Chondrocyte (in vitro differentiated cells): ENCODE data around the gene SMARCAL1. TPM values are rescaled to one million over a fixed set of nuclear protein-coding genes. Genes with fewer than 3 reads are reported as not detected.

Experiments
- DNase-seq: peaks from one replicate; pipeline ENCODE4 v3.0.0; 2021; ENCODE audit warnings: mixed read lengths, low spot score
- H3K27ac Mint-ChIP-seq: one replicate; pipeline ENCODE4 v1.8.0; 2021; ENCODE audit warnings: mild to moderate bottlenecking, moderate library complexity, mixed read lengths; ENCODE audit not compliant: unreplicated experiment
- H3K27me3 Mint-ChIP-seq: 2 replicates; pipeline ENCODE4 v1.8.0; 2021; ENCODE audit warnings: low read depth, mixed read lengths
- H3K36me3 Mint-ChIP-seq: 2 replicates; pipeline ENCODE4 v1.8.0; 2021; ENCODE audit warnings: low read depth, mixed read lengths
- H3K4me1 Mint-ChIP-seq: 2 replicates; pipeline ENCODE4 v1.8.0; 2021; ENCODE audit warnings: low read depth, mild to moderate bottlenecking, mixed read lengths
- H3K4me3 Mint-ChIP-seq: one replicate; pipeline ENCODE4 v1.8.0; 2021; ENCODE audit warnings: mild to moderate bottlenecking, moderate library complexity, mixed read lengths; ENCODE audit not compliant: unreplicated experiment
- H3K9me3 Mint-ChIP-seq: 2 replicates; pipeline ENCODE4 v1.8.0; 2021; ENCODE audit warnings: low read depth, mixed read lengths
- total RNA-seq: library from RNA; stranded (reverse); gene quantifications from 3 replicates; pipeline ENCODE4 v1.2.1, GENCODE V29; 2021
- TF ChIP-seq, protein P1 (sequence below): fragments of 200-600 bp; sonication (generic); IDR thresholded peaks from 2 replicates; pipeline ENCODE4 v1.5.0; 2021; ENCODE audit warnings: antibody characterized with exemption, mild to moderate bottlenecking, moderate library complexity

The SMARCAL1 gene
- total RNA-seq, 1 donor from 2014 or later, result 26.3 TPM

- Mint-ChIP-seq H3K27ac (no peak overlapping the region), H3K9me3 (peaks cover 5% of the 10 kb centered on the region), H3K4me3 (no peak overlapping the region), H3K36me3 (peaks cover 44% of the 10 kb centered on the region), H3K4me1 (peaks cover 22% of the 10 kb centered on the region), H3K27me3 (no peaks in the 10 kb centered on the region)
- no peak for DNase-seq
- TF ChIP-seq, protein P1, sequence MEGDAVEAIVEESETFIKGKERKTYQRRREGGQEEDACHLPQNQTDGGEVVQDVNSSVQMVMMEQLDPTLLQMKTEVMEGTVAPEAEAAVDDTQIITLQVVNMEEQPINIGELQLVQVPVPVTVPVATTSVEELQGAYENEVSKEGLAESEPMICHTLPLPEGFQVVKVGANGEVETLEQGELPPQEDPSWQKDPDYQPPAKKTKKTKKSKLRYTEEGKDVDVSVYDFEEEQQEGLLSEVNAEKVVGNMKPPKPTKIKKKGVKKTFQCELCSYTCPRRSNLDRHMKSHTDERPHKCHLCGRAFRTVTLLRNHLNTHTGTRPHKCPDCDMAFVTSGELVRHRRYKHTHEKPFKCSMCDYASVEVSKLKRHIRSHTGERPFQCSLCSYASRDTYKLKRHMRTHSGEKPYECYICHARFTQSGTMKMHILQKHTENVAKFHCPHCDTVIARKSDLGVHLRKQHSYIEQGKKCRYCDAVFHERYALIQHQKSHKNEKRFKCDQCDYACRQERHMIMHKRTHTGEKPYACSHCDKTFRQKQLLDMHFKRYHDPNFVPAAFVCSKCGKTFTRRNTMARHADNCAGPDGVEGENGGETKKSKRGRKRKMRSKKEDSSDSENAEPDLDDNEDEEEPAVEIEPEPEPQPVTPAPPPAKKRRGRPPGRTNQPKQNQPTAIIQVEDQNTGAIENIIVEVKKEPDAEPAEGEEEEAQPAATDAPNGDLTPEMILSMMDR, result no peak
Measured at GRCh38 chr2:216446343-216446742, 34.1 kb downstream of the SMARCAL1 start.

DNA sequence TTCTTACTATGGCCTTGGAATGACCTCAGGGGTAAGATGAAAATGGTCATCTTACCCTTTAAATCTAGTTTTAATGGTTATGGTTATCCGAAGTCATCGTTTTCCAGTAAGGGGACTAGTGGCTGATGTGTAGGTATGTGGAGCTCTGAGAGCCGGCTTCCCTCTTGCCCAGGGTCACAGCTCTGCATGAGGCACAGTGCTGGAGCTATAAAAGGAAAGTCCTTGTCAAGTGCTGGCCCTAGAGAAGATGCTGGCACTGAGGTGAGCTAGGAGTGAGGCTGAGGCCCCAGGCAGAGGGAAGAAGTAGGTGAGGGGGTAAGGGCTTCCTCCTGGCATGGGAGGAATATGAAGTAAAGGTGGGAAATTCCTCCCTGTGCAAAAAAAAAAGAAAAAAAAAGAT, 35.0 kb downstream of the SMARCAL1 start:
- peaks cover 5% of the 10 kb centered on the region for H3K9me3 Mint-ChIP-seq
- H3K36me3 Mint-ChIP-seq, result peaks cover 50% of the 10 kb centered on the region
- DNase-seq, result no peak
- H3K4me1 Mint-ChIP-seq, result peaks cover 22% of the 10 kb centered on the region
- H3K4me3 Mint-ChIP-seq, result no peak overlapping the region
- TF ChIP-seq, protein P1, result no peak
- no peak overlapping the region for H3K27ac Mint-ChIP-seq
- H3K27me3 Mint-ChIP-seq, result no peaks in the 10 kb centered on the region

- TF ChIP-seq, protein P1, result no peak
- DNase-seq, result no peak
- no peak overlapping the region for H3K27ac Mint-ChIP-seq
- peaks cover 12% of the 10 kb centered on the region for H3K4me1 Mint-ChIP-seq
- H3K4me3 Mint-ChIP-seq, result no peak overlapping the region
- H3K36me3 Mint-ChIP-seq, result peaks cover 58% of the 10 kb centered on the region
- H3K27me3 Mint-ChIP-seq, result no peaks in the 10 kb centered on the region
- peaks cover 5% of the 10 kb centered on the region for H3K9me3 Mint-ChIP-seq
Measured at GRCh38 chr2:216448829-216449228, 36.5 kb downstream of the SMARCAL1 start.

DNA sequence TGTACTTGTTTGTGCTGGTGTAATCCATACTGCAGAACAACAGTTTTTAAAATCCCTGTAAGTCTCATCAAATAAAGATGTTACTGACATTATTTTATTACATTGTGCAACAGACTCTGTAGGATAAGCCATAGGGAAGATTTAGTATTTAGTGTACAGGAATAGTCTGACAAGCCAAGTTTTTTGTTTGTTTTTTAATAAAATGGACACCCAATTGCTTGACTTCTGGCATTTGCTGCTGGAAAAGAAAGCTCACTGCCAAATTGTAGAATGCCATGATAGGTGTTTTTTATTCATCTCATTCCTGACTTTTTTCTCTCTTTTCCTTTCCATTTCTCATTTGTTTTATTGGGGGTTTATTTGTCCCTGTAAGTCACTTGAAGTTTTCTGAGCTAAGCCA, 38.1 kb downstream of the SMARCAL1 start:
- TF ChIP-seq, protein P1, result no peak
- Mint-ChIP-seq H3K27me3 (no peaks in the 10 kb centered on the region), H3K9me3 (peaks cover 5% of the 10 kb centered on the region), H3K4me1 (peaks cover 2% of the 10 kb centered on the region), H3K4me3 (no peak overlapping the region), H3K27ac (no peak overlapping the region), H3K36me3 (peaks cover 67% of the 10 kb centered on the region)
- DNase-seq, result no peak

DNA sequence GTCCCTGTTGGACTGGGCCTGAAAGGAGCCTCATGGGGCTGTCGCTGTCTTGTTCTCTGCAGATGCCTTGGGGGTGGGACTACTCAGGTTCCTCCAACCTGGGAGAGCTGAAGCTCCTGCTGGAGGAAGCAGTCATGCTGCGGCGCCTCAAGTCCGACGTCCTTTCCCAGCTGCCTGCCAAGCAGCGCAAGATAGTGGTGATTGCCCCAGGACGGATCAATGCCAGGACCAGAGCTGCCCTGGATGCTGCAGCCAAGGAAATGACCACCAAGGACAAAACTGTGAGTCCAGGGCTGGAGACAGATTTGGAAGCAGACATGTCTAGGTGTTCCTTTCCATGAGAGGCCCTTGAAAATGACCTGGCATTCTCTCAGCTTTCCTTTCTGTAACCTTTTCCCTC, 38.5 kb downstream of the SMARCAL1 start:
- H3K9me3 Mint-ChIP-seq, result peaks cover 5% of the 10 kb centered on the region
- H3K27me3 Mint-ChIP-seq, result no peaks in the 10 kb centered on the region
- H3K27ac Mint-ChIP-seq, result no peak overlapping the region
- TF ChIP-seq, protein P1, result no peak
- no peaks in the 10 kb centered on the region for H3K4me1 Mint-ChIP-seq
- H3K36me3 Mint-ChIP-seq, result peaks cover 71% of the 10 kb centered on the region
- DNase-seq, result no peak
- H3K4me3 Mint-ChIP-seq, result no peak overlapping the region
